ENCODE data around the gene MEF2A. TPM values are rescaled to one million over a fixed set of nuclear protein-coding genes. Genes with fewer than 3 reads are reported as not detected.

Gene MEF2A
- total RNA-seq, 1 donor from 2014 or later, result 23.4 TPM

DNA sequence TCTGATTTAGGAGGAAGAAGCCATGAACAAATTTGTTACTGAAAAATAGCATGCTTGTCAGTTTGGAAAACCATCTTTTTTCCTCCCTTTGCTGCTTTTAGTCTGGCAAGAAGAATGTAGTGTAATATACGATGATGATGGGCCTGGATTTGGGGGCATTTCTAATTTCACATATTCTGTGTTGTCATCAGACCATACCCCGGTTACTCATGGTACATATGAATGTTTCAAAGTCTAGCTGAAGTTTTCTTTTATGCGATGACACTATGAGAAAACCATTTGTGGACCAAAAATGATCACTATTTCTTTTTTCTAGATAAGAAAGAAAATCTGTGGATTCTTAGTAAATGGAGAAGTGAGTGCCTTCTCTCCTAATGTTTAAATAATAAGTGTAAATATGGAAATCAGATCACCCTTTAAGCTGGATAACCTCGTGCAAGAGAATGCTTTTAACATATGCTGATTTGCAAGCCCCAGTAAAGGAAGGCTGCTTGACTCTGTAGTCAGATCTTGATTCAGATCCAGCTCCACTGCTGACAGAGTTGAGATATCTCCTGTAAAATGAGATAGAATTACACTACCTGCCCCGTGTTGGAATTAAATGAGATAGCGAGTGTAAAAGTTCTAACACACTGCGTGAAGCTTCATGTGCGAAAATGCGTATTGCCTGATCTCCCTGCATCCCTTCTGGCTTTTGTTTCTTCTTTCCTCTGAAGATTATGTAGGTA is 3.0 kb downstream of the MEF2A start:
- intact Hi-C loops (cut with micrococcal nuclease), result loop anchor here (5.0 to 10.0 kb wide), 3 partner anchors 141 to 316 kb away; partner anchors contain the start of gene LRRC28
- H3K4me3 Mint-ChIP-seq (ENCODE audit: low read depth), result no peak overlapping the region
- H3K27me3 Mint-ChIP-seq (ENCODE audit: low read depth), result no peaks in the 10 kb centered on the region
- peaks cover 8% of the 10 kb centered on the region for H3K36me3 Mint-ChIP-seq (ENCODE audit: low read depth)
- peaks cover 36% of the 10 kb centered on the region for H3K4me1 Mint-ChIP-seq (ENCODE audit: low read depth)
- DNase-seq (ENCODE audit: low spot score), result no peak
- no peaks in the 10 kb centered on the region for H3K9me3 Mint-ChIP-seq
- no peak overlapping the region for H3K27ac Mint-ChIP-seq

DNA sequence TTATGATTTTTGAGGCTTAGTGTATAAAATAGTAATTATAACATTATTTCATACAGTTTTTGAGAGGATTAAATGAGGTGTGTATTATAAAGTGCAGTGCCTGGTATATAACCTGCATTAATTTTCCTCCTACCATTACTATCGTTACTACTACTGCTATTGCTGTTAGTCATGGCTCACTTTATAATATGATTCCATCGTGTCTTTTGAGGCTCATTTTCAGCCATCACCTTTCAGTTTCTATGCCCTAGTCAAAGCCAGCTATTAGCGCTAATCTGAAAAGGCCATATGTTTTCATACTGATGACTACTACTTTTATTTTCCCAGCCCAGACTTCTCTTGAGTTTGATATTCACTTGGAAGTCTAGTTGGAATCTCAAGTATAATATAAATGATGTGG is 5.5 kb downstream of the MEF2A start:
- intact Hi-C loops (cut with micrococcal nuclease), result no loop called here
- H3K27ac Mint-ChIP-seq, result no peak overlapping the region
- no peak for DNase-seq (ENCODE audit: low spot score)
- peaks cover 32% of the 10 kb centered on the region for H3K4me1 Mint-ChIP-seq (ENCODE audit: low read depth)
- H3K9me3 Mint-ChIP-seq, result no peaks in the 10 kb centered on the region
- H3K27me3 Mint-ChIP-seq (ENCODE audit: low read depth), result no peaks in the 10 kb centered on the region
- peaks cover 15% of the 10 kb centered on the region for H3K36me3 Mint-ChIP-seq (ENCODE audit: low read depth)
- H3K4me3 Mint-ChIP-seq (ENCODE audit: low read depth), result no peak overlapping the region

DNA sequence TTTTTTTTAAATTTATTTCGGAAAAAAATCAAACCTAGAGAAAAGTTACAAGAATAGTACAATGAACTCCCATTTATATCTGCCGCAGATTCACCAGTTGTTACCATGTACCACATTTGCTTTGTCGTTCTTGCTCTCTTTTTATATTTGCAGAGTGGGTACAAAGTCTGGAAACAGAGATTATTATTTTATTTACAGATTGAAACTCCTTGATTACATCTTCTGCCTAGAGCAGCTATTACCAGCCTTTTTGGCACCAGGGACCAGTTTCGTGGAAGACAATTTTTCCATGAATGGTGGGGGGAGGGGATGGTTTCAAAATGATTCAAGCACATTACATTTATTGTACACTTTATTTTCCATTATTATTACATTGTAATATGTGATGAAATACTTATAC is 8.3 kb downstream of the MEF2A start:
- no peak for DNase-seq (ENCODE audit: low spot score)
- H3K9me3 Mint-ChIP-seq, result no peaks in the 10 kb centered on the region
- peaks cover 15% of the 10 kb centered on the region for H3K36me3 Mint-ChIP-seq (ENCODE audit: low read depth)
- intact Hi-C loops (cut with micrococcal nuclease), result no loop called here
- no peak overlapping the region for H3K4me3 Mint-ChIP-seq (ENCODE audit: low read depth)
- H3K27me3 Mint-ChIP-seq (ENCODE audit: low read depth), result no peaks in the 10 kb centered on the region
- no peak overlapping the region for H3K27ac Mint-ChIP-seq
- H3K4me1 Mint-ChIP-seq (ENCODE audit: low read depth), result peaks cover 30% of the 10 kb centered on the region

DNA sequence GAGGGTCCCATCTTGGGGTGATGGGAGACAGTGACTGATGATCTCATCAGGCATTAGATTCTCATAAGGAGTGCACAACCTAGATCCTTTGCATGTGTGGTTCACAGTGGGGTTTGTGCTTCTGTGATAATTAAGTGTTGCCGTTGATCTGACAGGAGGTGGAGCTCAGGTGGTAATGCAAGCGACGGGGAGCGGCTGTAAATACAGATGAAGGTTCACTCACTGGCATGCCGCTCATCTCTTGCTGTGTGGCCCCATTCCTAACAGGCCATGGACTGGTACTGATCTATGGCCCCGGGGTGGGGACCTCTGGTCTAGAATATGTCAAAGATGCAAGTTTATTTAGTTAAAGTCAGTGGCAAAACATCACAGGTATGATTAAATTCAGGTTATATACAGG is 8.7 kb downstream of the MEF2A start:
- Mint-ChIP-seq H3K27ac (no peak overlapping the region), H3K27me3 (ENCODE audit: low read depth) (no peaks in the 10 kb centered on the region), H3K9me3 (no peaks in the 10 kb centered on the region), H3K4me3 (ENCODE audit: low read depth) (no peak overlapping the region), H3K4me1 (ENCODE audit: low read depth) (peaks cover 28% of the 10 kb centered on the region), H3K36me3 (ENCODE audit: low read depth) (peaks cover 15% of the 10 kb centered on the region)
- intact Hi-C loops (cut with micrococcal nuclease), result no loop called here
- no peak for DNase-seq (ENCODE audit: low spot score)

DNA sequence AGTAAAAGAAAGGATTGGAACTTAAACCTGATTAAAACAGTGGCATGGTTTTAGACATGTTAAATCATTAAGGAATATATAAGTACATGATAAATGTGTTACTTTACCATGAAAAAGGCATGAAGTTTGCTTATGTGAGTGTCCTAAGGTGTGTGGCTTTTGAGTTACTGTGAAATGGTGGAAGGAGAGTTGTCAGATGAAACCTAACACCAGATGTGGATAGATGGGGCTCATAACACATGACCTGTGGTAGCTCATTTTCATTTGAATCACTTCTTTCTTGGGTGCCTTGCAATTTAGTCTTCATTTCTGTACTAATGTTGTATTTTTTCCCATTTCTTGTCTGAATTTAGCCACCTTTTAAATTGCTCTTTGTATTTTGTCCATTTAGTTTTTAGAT is 13.0 kb downstream of the MEF2A start:
- no peak for DNase-seq (ENCODE audit: low spot score)
- no peaks in the 10 kb centered on the region for H3K9me3 Mint-ChIP-seq
- no peak overlapping the region for H3K27ac Mint-ChIP-seq
- peaks cover 25% of the 10 kb centered on the region for H3K4me1 Mint-ChIP-seq (ENCODE audit: low read depth)
- peaks cover 10% of the 10 kb centered on the region for H3K36me3 Mint-ChIP-seq (ENCODE audit: low read depth)
- intact Hi-C loops (cut with micrococcal nuclease), result no loop called here
- H3K27me3 Mint-ChIP-seq (ENCODE audit: low read depth), result no peaks in the 10 kb centered on the region
- H3K4me3 Mint-ChIP-seq (ENCODE audit: low read depth), result no peak overlapping the region

DNA sequence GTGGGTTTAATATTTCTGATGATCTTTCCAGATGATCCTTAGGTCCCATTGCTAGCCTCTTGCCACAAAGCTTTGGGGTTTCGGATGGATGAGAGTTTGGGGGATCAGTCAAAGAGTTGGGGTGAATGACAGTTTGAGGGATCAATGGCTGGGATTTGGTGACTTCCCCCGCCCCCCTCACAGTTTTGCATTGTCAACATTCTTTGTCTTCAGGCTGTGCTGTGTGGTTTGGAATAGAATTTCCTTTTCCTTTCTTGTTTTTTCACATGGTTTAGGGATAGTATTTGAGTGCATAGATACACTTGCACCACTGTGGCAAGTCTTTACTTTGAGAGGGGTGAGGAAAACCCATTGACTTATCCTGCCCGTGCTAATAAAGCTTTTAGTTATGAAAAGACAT is 14.3 kb downstream of the MEF2A start:
- Mint-ChIP-seq H3K4me1 (ENCODE audit: low read depth) (peaks cover 23% of the 10 kb centered on the region), H3K4me3 (ENCODE audit: low read depth) (no peak overlapping the region), H3K9me3 (peaks cover 13% of the 10 kb centered on the region), H3K27ac (no peak overlapping the region), H3K36me3 (ENCODE audit: low read depth) (peaks cover 19% of the 10 kb centered on the region), H3K27me3 (ENCODE audit: low read depth) (no peaks in the 10 kb centered on the region)
- intact Hi-C loops (cut with micrococcal nuclease), result no loop called here
- no peak for DNase-seq (ENCODE audit: low spot score)

DNA sequence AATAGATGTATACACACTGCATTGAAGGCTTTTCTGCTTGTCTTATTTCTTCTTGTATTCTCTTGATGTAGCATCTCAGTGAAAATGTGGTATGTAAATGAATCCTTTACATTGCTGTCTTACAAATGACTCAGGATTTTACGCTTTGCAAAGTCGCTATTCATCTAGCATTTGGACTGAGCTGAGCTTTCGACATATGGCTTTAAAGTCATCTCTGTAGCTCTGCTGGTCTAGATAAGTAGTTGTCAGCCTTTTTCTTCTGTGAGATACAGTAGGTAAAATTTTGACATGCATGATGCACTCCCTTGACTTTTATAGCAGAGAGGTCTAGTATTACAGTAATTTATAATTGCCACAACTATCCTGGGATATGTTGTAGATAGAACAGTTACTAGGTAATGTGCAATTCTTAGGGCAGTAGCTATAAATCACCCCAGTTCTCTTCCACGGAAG is 16.8 kb downstream of the MEF2A start:
- DNase-seq (ENCODE audit: low spot score), result no peak
- intact Hi-C loops (cut with micrococcal nuclease), result no loop called here
- H3K9me3 Mint-ChIP-seq, result peaks cover 34% of the 10 kb centered on the region
- H3K27me3 Mint-ChIP-seq (ENCODE audit: low read depth), result no peaks in the 10 kb centered on the region
- no peak overlapping the region for H3K4me3 Mint-ChIP-seq (ENCODE audit: low read depth)
- peaks cover 20% of the 10 kb centered on the region for H3K4me1 Mint-ChIP-seq (ENCODE audit: low read depth)
- no peak overlapping the region for H3K27ac Mint-ChIP-seq
- peaks cover 39% of the 10 kb centered on the region for H3K36me3 Mint-ChIP-seq (ENCODE audit: low read depth)

DNA sequence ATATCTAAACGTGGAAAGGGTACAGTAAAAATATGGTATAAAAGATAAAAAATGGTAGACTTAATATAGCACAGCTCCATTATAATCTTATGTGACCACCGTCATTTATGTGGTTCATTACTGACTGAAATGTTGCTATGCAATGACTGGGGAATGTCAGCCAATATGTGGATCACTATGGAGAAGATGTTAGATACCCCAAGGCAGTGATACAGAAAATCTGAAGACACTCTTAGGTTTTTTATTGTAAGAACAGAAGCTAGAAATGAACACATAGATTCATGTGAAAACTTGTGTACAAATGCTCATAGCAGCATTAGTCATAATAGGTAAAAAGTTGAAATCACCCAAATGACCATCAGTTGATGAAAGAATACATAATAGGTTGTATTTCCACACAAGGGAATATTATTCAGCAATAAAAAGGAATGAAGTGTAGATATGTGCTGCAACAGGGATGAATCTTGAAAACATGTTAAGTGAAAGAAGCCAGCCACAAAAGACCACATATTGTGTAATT is 18.4 kb downstream of the MEF2A start:
- Mint-ChIP-seq H3K27me3 (ENCODE audit: low read depth) (no peaks in the 10 kb centered on the region), H3K9me3 (peaks cover 40% of the 10 kb centered on the region), H3K27ac (no peak overlapping the region), H3K36me3 (ENCODE audit: low read depth) (peaks cover 46% of the 10 kb centered on the region), H3K4me3 (ENCODE audit: low read depth) (no peak overlapping the region), H3K4me1 (ENCODE audit: low read depth) (peaks cover 13% of the 10 kb centered on the region)
- no peak for DNase-seq (ENCODE audit: low spot score)
- intact Hi-C loops (cut with micrococcal nuclease), result no loop called here

DNA sequence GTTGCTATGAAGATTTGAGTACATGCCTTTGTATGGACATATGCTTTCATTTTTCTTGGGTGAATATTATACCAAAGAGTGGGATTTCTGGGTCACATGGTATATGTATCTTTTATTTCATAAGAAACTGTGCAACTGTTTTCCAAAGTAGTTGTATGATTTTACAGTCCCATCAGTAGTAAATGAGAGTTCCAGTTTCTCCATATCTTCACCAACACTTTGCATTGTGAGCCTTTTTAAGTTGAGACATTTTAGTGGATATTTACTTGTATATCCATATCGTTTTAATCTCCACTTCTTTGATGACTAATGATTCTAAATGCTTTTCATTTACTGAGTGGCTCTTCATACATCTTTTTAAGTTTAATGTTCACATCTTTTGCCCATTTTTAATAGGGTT is 20.3 kb downstream of the MEF2A start:
- Mint-ChIP-seq H3K4me3 (ENCODE audit: low read depth) (no peak overlapping the region), H3K9me3 (peaks cover 40% of the 10 kb centered on the region), H3K36me3 (ENCODE audit: low read depth) (peaks cover 51% of the 10 kb centered on the region), H3K4me1 (ENCODE audit: low read depth) (peaks cover 23% of the 10 kb centered on the region), H3K27me3 (ENCODE audit: low read depth) (no peaks in the 10 kb centered on the region), H3K27ac (no peak overlapping the region)
- intact Hi-C loops (cut with micrococcal nuclease), result no loop called here
- no peak for DNase-seq (ENCODE audit: low spot score)

DNA sequence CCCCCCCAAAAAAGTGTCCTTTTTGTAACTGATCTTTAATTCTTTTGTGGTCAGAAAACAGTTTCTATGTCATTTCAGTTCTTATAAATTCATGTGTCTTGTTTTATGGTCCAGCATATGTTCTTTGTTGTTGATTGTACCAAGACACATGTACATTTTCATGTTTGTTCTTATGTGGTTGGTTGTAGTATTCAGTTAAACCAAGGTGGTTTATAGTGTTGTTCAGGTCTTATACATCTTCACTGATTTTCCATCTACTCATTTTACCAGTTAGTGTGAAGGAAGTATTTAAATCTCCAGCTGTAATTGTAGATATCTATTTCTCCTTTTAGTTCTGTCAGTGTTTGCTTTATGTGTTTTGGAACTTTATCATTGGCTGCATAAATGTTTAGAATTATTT is 24.0 kb downstream of the MEF2A start:
- intact Hi-C loops (cut with micrococcal nuclease), result no loop called here
- no peak overlapping the region for H3K27ac Mint-ChIP-seq
- peaks cover 41% of the 10 kb centered on the region for H3K9me3 Mint-ChIP-seq
- no peak for DNase-seq (ENCODE audit: low spot score)
- H3K36me3 Mint-ChIP-seq (ENCODE audit: low read depth), result peaks cover 53% of the 10 kb centered on the region
- H3K4me1 Mint-ChIP-seq (ENCODE audit: low read depth), result peaks cover 31% of the 10 kb centered on the region
- no peaks in the 10 kb centered on the region for H3K27me3 Mint-ChIP-seq (ENCODE audit: low read depth)
- H3K4me3 Mint-ChIP-seq (ENCODE audit: low read depth), result no peak overlapping the region

DNA sequence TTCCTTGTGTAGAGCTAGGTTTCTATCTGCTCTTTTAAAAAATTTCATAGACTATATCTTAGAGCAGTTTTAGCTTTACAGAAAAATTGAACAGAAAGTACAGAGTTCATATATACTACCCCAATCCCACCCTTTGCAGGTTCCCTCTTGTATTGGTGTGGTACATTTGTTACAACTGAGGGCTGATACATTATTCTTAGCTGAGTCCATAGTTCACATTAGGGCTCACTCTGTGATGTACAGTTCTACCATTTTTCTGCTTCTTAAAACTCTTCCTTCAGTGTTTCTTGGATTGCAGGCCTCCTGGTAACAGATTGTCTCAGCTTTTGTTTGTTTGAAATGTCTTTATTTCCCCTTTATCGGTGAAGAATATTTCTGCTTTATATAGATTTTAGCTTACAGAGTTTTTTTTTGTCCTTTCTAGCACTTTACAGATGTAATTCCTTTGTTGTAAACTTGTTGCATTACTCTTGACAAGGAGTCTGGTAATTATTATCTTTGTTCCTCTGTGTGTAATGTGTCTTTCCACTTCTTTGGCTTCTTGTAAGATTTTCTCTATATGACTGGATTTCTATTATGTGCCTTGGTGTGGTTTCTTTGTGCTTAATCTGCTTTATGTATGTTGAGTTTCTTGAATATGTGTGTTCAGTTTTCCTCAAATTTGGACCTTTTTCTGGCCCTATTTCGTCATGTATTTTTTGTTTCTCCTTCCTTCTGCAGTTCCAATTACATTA is 25.3 kb downstream of the MEF2A start:
- Mint-ChIP-seq H3K27me3 (ENCODE audit: low read depth) (no peaks in the 10 kb centered on the region), H3K36me3 (ENCODE audit: low read depth) (peaks cover 51% of the 10 kb centered on the region), H3K27ac (peak overlapping the region; percentile 18), H3K4me1 (ENCODE audit: low read depth) (peaks cover 31% of the 10 kb centered on the region), H3K4me3 (ENCODE audit: low read depth) (no peak overlapping the region), H3K9me3 (peaks cover 33% of the 10 kb centered on the region)
- no peak for DNase-seq (ENCODE audit: low spot score)
- intact Hi-C loops (cut with micrococcal nuclease), result no loop called here

DNA sequence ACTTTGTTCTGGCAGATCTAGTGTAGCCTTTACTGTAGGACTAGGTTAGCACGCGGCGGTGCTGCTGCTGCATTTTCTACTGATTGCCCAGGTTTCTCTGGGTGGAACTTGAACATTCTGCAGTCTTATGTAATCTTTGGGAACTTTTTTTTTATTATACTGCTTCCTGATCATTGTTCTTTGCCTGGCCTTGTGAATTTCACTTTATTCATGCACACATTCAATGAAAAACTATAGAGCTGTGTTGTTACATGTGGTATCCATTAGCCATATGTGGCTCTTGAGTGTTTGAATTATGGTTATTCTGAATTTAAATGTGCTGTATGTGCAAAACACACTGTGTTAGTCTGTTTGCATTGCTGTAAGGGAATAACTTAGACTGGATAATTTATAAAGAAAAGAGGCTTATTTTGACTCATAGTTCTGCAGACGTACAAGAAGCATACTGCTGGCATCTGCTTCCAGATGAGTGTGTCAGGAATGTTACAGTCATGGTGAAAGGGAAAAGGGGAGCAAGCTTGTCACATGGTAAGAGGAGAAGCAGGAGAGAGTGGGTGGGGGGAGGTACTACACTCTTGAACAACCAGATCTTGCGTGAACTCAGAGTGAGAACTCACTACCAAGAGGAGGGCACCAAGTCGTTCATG is 26.5 kb downstream of the MEF2A start:
- H3K27ac Mint-ChIP-seq, result no peak overlapping the region
- intact Hi-C loops (cut with micrococcal nuclease), result no loop called here
- no peaks in the 10 kb centered on the region for H3K27me3 Mint-ChIP-seq (ENCODE audit: low read depth)
- peaks cover 28% of the 10 kb centered on the region for H3K9me3 Mint-ChIP-seq
- DNase-seq (ENCODE audit: low spot score), result no peak
- peaks cover 45% of the 10 kb centered on the region for H3K36me3 Mint-ChIP-seq (ENCODE audit: low read depth)
- no peak overlapping the region for H3K4me3 Mint-ChIP-seq (ENCODE audit: low read depth)
- peaks cover 31% of the 10 kb centered on the region for H3K4me1 Mint-ChIP-seq (ENCODE audit: low read depth)

DNA sequence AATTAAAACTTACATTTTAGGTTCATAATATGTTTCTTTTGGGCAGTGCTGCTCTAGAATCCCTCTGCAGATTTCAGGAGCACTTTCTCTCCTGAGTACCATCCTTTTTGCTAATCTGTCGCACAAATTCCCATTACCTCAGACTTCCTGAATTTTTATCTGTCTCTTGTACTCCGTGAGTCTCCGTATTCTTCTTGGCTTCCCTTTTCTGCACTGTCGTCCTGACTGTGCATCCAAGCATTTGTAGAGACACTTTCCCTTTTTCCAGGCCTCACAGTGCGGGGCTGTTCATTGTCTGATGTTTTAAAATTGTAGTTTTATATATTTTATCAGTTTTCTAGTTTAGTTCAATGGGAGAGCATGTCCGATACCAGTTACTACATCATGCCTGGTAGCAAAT is 27.3 kb downstream of the MEF2A start:
- H3K4me3 Mint-ChIP-seq (ENCODE audit: low read depth), result no peak overlapping the region
- H3K9me3 Mint-ChIP-seq, result peaks cover 27% of the 10 kb centered on the region
- no peak overlapping the region for H3K27ac Mint-ChIP-seq
- no peaks in the 10 kb centered on the region for H3K27me3 Mint-ChIP-seq (ENCODE audit: low read depth)
- H3K4me1 Mint-ChIP-seq (ENCODE audit: low read depth), result peaks cover 28% of the 10 kb centered on the region
- intact Hi-C loops (cut with micrococcal nuclease), result no loop called here
- peaks cover 46% of the 10 kb centered on the region for H3K36me3 Mint-ChIP-seq (ENCODE audit: low read depth)
- no peak for DNase-seq (ENCODE audit: low spot score)

Measured in activated T-helper 2 cell treated with anti-CD3 and anti-CD28 coated beads, Interferon-gamma antibody, Interleukin-2, Interleukin-4, amounts not matched to agents 10 μg/mL and 5 μg/mL and 100 μg/mL, durations not matched to agents 14 hours and 24 hours and 36 hours (primary cell).